Measurements from ENCODE around the gene PHC2.

The PHC2 gene

DNA sequence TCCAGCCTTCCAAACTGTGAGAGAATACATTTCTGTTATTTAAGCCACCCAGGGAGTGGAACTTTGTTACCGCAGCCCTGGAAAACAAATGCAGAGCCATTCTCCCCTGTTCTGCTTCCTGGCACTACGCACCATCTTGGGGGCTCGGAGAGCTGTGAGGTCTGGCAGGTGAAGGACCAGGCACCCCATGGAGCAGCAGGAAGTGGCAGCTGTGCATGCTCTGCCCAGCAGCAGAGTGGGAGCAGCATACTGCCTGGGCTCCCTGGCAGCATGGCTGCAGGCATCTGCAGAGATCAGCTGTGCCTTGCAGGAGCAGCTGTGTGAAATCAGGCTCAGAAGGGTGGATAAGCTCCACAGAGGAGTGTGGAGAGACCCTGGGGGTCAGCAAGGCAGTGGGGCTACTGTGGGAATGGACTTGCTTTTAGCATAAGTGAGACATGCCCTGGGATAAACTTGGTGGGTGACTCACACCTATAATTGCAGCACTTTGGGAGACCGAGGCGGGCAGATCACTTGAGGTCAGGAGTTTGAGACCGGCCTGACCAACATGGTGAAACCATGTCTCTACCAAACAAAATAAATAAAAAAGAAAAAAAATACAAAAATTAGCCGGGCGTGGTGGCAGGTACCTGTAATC lies 23.9 kb upstream of the PHC2 start:
- no peak for DNase-seq (ENCODE audit: low read depth)

- no peak for DNase-seq (ENCODE audit: low read depth)
These were observed 15.7 kb upstream of the PHC2 start for GRCh38 chr1:33446590-33446989.

DNA sequence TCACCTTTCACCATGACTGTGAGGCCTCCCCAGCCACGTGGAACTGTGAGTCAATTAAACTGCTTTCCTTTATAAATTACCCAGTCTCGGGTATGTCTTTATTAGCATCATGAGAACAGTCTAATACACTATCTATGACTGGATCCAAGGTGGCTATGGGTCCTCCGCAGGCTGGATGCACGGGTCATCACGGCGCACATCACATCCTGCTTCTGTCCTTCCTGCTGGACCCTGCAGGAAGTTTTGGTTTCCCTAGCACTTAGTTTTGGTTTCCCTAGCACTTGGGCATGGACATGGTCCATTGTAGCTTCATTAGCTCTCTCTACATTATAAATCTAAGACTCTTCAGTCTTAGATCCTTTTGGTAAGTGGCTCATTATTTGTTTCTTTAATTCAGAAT lies 14.2 kb upstream of the PHC2 start:
- no peak for DNase-seq (ENCODE audit: low read depth)

DNA sequence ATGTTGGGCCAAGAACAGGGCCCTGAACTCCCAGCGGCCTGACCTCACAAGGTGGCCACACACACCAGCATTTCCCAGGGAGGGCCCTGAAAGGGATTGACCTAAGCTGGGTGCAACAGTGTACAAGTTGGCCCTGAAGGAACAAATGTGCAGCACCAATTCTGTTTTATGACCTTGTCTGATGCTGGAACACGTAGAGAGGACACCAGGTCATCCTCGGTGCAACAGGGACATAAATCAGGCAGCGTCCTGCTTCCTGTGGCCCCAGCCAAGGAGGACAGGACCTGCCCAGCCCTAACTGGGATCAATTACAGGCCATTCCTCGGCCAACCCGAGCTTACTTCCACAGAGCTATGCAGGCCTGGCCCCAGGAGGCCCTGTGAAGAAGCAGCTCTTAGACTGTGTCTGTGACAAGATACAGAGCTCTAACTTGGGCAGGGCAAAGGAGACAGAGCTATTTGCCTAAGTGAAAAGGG lies 12.8 kb upstream of the PHC2 start:
- DNase-seq (ENCODE audit: low read depth) = no peak

DNA sequence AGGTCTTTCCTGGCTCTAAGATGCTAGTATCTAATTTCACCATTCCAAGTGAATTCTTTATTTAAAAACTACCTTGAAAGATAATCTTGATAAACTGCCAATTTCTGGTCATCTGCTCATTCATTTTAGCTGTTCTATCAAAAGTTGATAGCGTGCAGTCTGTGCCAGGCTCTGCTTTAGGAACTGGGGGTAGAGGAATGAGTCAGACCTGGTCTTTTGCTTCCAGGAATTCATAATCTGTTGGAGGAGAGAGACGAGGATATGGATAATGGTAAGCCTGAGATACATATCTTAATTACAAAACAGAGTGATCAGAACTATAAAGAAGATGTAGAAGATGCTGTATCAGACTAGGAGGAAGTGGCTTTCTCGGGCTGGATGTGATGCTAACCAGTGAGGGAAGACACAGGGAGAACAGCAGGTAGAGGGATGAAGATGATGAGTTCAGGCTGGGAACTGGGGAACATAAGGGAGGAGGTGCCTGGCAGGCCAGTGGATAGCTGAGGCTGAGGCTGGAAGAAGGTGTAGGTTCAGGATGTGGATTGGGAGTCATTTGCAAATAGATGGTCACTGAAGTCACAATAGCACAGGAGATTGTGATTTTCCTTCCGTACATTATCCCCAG lies 12.3 kb upstream of the PHC2 start:
- no peak for DNase-seq (ENCODE audit: low read depth)

GRCh38 chr1:33442141-33442540 lies 11.2 kb upstream of the PHC2 start:
- no peak for DNase-seq (ENCODE audit: low read depth)

DNA sequence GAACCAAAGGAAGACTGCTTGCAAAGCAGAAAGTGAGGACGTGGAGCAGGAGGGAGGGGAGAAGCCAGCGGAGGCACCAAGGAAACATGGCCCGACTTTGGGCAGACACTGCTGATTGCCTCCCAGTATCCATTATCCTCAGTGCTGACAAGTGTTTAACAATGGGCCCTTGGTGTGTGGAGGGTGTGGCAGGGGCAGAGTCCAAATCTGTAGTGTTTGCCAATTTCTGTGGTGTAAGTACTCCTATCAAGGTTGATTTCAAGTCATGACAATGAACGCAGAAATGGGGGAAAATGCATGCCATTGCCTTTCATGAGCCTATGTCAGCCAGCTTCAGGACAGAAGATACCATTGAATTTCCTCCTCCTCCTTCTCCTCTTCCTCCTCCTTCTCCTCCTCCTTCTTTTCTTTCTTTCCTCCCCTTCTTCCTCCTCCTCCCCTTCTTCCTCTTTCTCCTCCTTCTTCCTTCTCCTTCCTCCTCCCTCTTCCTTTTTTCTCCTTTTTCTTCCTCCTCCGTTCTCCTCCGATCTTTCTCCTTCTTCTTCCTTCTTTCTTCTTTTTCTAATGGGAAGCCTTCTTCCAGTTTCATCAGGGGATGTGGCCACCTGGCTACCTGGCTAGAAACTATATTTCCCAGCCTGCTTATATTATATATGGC lies 10.3 kb upstream of the PHC2 start:
- DNase-seq (ENCODE audit: low read depth) = no peak

- DNase-seq (ENCODE audit: low read depth) = no peak
These were observed 8.8 kb upstream of the PHC2 start for GRCh38 chr1:33439662-33440061.

DNA sequence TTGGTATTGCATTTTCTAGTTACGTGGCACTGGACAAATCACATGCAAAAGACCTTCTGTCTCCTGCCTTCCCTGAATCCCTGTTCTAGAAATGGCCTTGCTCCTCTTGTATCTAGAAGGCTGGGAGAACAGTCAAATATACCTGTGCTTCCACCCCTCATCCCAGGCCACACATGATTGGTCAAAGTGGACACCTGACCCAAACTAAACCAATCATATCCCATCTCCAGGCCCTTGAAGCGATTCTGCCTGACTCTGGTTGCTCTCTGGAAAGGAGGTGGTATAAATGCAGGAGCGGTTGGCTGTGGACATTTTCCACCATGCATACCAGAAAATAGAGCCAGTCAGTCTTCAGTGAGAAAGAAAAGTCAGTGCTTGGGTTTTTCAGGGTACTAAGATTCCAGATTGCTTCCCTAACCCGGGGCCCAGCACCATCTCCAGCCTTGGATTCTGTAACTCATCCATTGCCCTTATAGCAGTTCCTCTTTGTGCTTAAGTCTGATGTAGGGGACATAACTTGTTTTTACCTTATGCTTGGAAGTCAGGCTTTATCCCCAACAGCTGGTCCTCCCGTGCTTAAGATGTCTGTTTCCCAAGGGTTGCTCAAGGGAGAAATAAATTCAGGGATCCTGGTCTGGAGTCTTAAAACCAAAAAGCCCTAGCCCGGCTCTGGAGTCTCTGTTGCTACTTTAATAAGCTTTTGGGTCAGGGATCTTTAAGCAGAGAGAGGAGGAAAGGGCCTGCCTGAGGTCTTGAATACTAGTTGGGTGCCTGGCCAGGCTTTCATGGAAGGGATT lies 7.7 kb upstream of the PHC2 start:
- DNase-seq (ENCODE audit: low read depth) = no peak

DNA sequence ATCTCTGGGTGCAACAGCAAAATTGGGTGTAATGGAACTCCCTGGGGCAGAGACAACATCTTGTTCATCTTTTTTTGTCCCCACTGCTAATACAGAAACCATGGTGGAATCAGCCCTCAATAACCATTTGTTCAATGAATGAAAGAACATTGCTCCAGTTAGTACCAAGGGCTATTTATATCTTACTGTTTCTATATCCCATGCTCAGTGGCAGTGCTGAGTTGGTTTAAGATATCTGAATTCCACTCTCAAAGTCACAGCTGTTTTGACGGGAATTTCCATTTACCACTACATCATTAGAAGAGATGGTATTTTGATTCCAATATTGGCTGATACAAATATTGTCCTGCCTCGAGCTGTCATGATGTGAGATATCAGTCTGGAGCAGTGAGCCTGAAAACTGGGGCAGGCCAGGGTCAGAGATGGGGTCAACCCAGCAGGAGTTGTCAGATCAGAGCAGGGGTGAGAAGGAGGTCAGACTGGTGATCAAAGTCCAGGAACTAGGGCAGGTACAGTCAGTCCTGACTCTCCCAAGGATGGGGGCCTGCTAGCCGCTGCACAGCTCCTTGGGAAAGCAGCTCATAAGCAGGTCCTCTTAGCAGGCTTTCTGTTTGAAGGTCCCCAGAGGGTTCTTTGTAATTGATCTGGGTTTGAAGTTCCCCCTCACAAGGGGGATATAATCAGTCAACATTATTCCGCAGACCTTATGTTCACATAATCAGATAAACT lies 5.8 kb upstream of the PHC2 start:
- no peak for DNase-seq (ENCODE audit: low read depth)

DNA sequence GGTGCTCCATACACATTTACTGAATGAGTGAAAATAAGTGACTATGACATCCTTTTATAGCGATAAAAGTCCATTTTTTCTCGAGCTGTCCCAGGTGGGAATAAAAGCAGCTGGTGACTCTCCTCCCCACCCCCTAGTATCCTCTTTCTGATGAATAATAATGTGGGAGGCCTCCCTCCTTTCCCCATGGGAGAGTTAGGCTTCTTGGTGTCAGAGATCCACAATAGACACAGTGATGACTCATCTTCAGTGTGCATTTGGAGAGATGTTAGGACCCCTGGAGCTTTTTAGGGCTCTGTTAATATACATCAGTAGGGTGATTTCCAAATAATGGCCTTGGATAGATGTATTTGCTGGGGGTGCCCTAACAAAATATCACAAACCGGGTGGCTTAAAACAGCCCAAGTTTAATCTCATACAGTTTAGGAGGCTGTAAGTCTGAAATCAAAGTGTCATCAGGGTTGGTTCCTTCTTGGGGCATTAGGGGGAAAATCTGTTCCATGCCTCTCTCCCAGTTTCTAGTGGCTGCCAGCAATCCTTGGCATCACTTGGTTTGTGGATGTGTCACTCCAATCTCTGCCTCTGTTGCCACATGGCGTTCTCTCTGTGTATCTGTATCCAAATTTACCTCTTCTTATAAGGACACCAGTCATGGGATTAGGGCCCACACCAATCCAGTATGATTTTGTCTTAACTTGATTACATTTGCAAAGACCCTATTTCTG lies 4.4 kb upstream of the PHC2 start:
- DNase-seq (ENCODE audit: low read depth) = no peak

DNA sequence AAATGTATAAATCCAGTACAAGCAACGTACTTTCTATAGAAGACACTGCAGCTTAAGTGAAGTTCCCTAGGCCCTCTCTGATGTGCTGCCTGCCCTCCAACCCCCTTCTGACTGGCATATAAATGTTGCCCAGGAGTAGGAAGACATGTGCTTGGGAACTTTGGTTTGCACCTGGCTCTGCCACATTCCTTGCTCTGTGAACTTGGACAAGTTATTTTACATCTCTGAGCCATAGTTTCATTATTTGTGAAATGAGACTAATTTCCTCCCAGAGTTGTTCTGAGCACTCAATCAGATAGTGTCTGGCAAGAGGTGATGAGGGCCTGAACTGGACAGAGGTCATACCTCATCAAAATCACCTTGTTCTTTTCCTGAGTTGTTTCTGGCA lies 3.5 kb upstream of the PHC2 start:
- no peak for DNase-seq (ENCODE audit: low read depth)

- no peak for DNase-seq (ENCODE audit: low read depth)
These were observed 2.8 kb upstream of the PHC2 start for GRCh38 chr1:33433509-33434362.

GRCh38 chr1:33429856-33430691 lies 821 bp downstream of the PHC2 start:
- DNase-seq (ENCODE audit: low read depth) = no peak

DNA sequence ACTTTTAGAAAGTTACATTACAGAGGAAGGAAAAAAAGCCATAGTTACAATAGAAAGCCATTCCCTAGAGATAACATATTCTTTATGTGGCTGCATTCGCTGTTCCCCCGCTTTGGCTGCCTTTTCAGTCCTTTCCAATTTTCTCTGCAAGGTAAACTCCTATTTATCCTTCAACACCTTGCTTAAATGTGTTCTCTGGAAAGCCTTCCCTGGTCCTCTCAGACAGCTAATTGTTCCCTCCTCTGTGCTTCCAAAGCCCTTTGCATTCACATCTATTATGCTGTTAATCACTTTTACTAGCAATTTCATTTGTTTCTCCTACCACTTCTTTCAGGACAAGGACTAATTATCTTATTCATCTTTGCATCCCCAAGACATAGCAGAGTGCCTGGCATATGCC lies 1.6 kb downstream of the PHC2 start:
- no peak for DNase-seq (ENCODE audit: low read depth)

- DNase-seq (ENCODE audit: low read depth) = no peak
These were observed 2.2 kb downstream of the PHC2 start for GRCh38 chr1:33428661-33429060.

- DNase-seq (ENCODE audit: low read depth) = no peak
These were observed 4.0 kb downstream of the PHC2 start for GRCh38 chr1:33426916-33427315.

GRCh38 chr1:33425900-33426299 lies 5.0 kb downstream of the PHC2 start:
- no peak for DNase-seq (ENCODE audit: low read depth)

DNA sequence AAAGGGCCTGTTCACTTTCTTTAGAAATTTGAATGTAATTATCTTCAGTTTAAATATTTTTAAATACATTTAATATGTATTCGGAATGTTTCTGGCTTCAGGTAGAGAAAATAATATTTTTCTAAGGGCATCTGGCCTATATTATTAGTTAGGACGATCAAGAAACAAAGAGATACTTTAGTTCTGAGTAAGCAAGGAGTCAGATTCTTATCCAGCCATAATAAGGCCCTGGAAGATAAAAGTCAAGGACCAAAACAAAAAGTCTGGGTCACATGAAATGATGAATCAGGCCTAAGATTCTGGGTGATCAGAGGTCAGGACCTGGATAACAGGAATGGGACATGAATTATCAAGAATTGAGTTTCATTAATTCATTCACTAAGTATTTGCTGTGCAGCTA lies 6.3 kb downstream of the PHC2 start:
- no peak for DNase-seq (ENCODE audit: low read depth)

DNA sequence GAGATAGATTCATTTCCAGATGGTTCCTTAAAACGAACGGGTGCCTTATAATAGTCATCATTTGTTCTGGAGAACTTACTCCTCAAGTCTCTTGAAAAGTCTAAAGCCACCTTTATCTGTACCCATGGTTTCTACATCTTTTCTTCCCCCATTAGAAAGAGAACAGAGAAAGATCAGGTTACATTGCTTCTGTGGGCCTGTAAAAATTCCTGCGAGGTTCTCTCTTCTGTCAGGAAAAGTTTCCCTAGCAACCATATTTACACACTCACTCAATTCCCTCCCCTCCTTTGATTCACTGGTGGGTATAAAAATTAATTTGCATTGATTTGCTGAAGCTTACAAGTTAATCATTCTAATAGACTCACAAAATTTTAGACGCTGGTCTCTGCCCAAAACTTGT lies 6.7 kb downstream of the PHC2 start:
- DNase-seq (ENCODE audit: low read depth) = no peak
